HG02870 (cell line): ENCODE data around the gene HNRNPH2.

ENCODE experiments used
- ATAC-seq: cut with Tn5 transposase; IDR thresholded peaks from one replicate; pipeline ENCODE4 v1.9.1; 2021; ENCODE audit warnings: mild to moderate bottlenecking, moderate library complexity; ENCODE audit not compliant: unreplicated experiment

The HNRNPH2 gene

DNA sequence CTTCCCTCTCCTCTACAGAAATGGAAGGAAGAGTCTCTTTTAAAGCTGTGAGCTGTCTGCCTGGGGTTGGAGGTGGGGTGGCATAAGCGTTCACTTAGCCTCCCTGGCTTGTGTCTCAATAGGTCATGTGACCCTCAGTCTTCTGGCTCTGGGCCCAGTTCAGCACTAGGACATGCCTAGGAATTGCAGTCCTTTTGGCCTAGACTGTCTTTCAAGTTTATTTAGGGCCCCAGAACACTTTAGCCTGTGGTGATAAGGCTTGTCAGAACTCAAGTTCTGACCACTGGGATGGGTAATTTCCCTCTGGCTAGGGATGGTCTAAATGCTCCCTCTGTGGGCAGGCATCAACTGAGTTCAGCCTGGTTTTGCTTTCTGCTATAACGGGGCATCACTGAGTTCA, 42.9 kb downstream of the HNRNPH2 start:
- no peak for ATAC-seq

DNA sequence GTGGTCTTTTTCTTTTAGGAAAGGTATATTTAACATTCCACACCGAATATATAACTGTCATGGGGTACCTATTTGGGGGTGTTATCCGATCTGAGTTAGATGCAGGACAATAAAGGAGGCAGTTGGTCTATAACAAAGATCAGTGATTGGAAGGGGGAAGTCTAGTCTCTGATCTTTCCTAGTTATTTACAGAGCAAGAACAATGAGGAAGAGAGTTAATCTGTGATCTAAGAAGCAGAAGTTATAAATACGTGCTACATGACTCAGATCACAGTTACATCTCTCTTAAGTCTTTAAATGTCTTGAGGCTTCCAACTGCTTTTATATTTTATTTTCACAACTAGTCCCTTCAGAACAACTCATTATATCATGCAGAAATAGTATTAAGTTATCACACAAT, 44.0 kb downstream of the HNRNPH2 start:
- no peak for ATAC-seq

DNA sequence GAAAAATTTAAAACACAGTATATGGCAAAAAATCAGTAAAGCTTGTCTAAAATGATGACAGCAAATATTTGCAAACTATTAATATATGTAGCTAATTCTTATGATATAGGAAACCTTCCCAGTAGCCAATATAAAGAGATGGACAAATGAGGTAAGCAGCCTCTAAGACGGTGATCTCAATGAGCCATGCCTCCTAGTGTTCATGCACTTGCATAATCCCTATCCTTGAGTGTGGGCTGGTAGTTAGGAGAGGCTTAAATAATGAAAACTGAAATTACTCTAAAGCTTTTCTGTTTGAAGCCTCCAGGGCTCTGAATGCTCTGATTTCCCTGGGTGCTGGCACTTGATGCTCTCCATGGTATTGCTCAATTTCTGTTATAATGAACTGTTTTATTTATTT, 52.6 kb downstream of the HNRNPH2 start:
- ATAC-seq, result no peak

DNA sequence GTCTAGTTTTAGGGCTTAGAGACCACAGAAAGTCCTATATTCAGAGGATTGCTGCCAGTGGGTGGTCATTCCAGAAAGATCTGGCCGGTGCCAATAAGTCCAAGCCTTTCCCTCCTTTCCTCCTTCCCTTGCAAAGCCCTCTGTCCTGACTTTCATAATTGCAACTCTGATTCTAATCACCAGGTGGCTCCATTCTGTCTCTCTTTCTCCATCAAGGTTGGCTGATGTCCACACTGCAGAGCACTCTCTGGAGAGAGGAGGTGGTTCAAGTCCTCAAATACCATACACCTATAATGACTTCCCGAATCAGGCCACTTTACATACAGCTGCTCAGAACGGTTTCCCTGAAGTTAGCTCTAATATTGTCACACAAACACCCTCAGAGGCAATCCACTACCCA, 54.9 kb downstream of the HNRNPH2 start:
- ATAC-seq, result no peak
